Testis (tissue), 2 donors: Measurements from ENCODE around the gene CCL26.
"Not testable (repeated sequence)": the region's sequence is repeated elsewhere in the genome, so short reads cannot be mapped to it uniquely, and the experiment has no call there.

ENCODE experiments used
- POLR2A ChIP-seq: fragments of 450-650 bp; IDR thresholded peaks from one replicate; pipeline ENCODE4 v1.6.1; 2017; ENCODE audit warnings: antibody characterized with exemption, mild to moderate bottlenecking, moderate library complexity
- TF ChIP-seq, protein P1 (sequence below), 3 experiments: fragments of 450-650 bp in 2 of 3; fragments of 200-600 bp in 1 of 3; sonication (generic) in 1 of 3; IDR thresholded peaks; one replicate each; pipeline ENCODE4 v1.5.1; 2016 to 2019; ENCODE audit warnings: antibody characterized with exemption in 3 of 3, mild to moderate bottlenecking in 2 of 3, moderate library complexity in 1 of 3

DNA sequence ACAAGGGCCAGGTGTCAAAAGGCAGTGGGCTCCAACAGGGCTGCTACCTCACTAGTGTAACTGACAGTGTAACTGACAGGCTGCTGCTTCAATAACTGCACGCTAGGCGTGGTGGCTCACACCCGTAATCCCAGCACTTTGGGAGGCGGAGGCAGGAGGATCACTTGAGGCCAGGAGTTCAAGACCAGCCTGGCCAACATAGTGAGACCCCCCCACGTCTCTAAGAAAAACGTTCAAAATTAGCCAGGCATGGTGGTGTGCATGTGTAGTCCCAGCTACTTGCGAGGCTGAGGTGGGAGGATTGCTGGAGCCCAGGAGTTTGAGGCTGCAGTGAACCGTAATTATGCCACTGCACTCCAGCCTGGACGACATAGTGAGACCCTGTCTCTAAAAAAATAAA, 50.1 kb downstream of the CCL26 start:
- TF ChIP-seq, protein P1, sequence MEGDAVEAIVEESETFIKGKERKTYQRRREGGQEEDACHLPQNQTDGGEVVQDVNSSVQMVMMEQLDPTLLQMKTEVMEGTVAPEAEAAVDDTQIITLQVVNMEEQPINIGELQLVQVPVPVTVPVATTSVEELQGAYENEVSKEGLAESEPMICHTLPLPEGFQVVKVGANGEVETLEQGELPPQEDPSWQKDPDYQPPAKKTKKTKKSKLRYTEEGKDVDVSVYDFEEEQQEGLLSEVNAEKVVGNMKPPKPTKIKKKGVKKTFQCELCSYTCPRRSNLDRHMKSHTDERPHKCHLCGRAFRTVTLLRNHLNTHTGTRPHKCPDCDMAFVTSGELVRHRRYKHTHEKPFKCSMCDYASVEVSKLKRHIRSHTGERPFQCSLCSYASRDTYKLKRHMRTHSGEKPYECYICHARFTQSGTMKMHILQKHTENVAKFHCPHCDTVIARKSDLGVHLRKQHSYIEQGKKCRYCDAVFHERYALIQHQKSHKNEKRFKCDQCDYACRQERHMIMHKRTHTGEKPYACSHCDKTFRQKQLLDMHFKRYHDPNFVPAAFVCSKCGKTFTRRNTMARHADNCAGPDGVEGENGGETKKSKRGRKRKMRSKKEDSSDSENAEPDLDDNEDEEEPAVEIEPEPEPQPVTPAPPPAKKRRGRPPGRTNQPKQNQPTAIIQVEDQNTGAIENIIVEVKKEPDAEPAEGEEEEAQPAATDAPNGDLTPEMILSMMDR (IDR thresholded peaks at IDR 0.05), result not testable (repeated sequence)
- not testable (repeated sequence) for TF ChIP-seq POLR2A
